A673 (cell line): ENCODE data around the gene DSP. TPM values are rescaled to one million over a fixed set of nuclear protein-coding genes. Genes with fewer than 3 reads are reported as not detected.

Source experiments
- BruUV-seq: library from RNA; stranded (reverse); fragments of 400-500 nt; replicated peaks from 2 replicates; lab custom pipeline; 2021; lab: Mats Ljungman, UMichigan
- CTCF ChIA-PET: fragments of 300-600 bp; sonication (Branson Sonifier 250); formaldehyde crosslinking; loops from one replicate; lab custom pipeline; 2022; ENCODE audit warnings: antibody characterized with exemption; lab: Charles Lee
- POLR2A ChIA-PET: fragments of 300-600 bp; sonication (Branson Sonifier 250); formaldehyde crosslinking; loops from one replicate; lab custom pipeline; 2022; ENCODE audit warnings: antibody characterized with exemption; ENCODE audit not compliant: low non-redundant PET; lab: Charles Lee
- DNase-seq: peaks from one replicate; pipeline ENCODE4 v3.0.0-alpha.2; 2015; ENCODE audit warnings: low spot score
- H3K27ac ChIP-seq: fragments of 200-600 bp; sonication (generic); 2 replicates; pipeline ENCODE4 v1.5.1; 2016; ENCODE audit warnings: mixed run types, low read depth, mild to moderate bottlenecking, mixed read lengths, antibody characterized with exemption, low read length; ENCODE audit not compliant: poor library complexity, severe bottlenecking
- H3K27me3 ChIP-seq: fragments of 200-600 bp; sonication (generic); replicated peaks from 2 replicates; pipeline ENCODE4 v1.6.1; 2017; ENCODE audit warnings: mixed run types, low read depth, mild to moderate bottlenecking, mixed read lengths, antibody characterized with exemption, low read length; ENCODE audit not compliant: insufficient read depth, poor library complexity
- H3K36me3 ChIP-seq: fragments of 200-600 bp; sonication (generic); 2 replicates; pipeline ENCODE4 v1.6.1; 2016; ENCODE audit warnings: mixed run types, mild to moderate bottlenecking, mixed read lengths, antibody characterized with exemption, low read length; ENCODE audit not compliant: insufficient read depth, poor library complexity, severe bottlenecking
- H3K4me1 ChIP-seq: fragments of 200-600 bp; sonication (generic); 2 replicates; pipeline ENCODE4 v1.6.1; 2017; ENCODE audit warnings: mixed run types, mild to moderate bottlenecking, mixed read lengths, antibody characterized with exemption, low read length; ENCODE audit not compliant: insufficient read depth, poor library complexity, severe bottlenecking
- H3K4me3 ChIP-seq: fragments of 200-600 bp; sonication (generic); 2 replicates; pipeline ENCODE4 v1.5.1; 2016; ENCODE audit warnings: low read depth, mixed run types, mild to moderate bottlenecking, mixed read lengths, low read length; ENCODE audit not compliant: poor library complexity, severe bottlenecking
- H3K9me3 ChIP-seq: fragments of 200-600 bp; sonication (generic); 2 replicates; pipeline ENCODE4 v1.6.1; 2016; ENCODE audit warnings: mixed run types, low read depth, mild to moderate bottlenecking, mixed read lengths, antibody characterized with exemption, low read length; ENCODE audit not compliant: poor library complexity, severe bottlenecking
- CTCF ChIP-seq: fragments of 300-800, 200-600 bp; sonication (generic); conservative IDR thresholded peaks from 2 replicates; pipeline ENCODE4 v1.5.1; 2017; ENCODE audit warnings: low read depth, mild to moderate bottlenecking, antibody characterized with exemption, low read length, moderate library complexity, mixed read lengths
- EZH2 ChIP-seq: fragments of 200-600 bp; sonication (generic); IDR thresholded peaks from 2 replicates; pipeline ENCODE4 v1.6.1; 2017; ENCODE audit warnings: borderline replicate concordance, low read depth, mild to moderate bottlenecking, mixed read lengths, antibody characterized with exemption, low read length; ENCODE audit not compliant: poor library complexity, severe bottlenecking
- intact Hi-C: fragments of 100-400 bp; cut with micrococcal nuclease; formaldehyde crosslinking; loops from one replicate; pipeline ENCODE4 v1.10.0; 2022; ENCODE audit not compliant: unreplicated experiment
- total RNA-seq: library from RNA; stranded (reverse); gene quantifications from 2 replicates; pipeline ENCODE4 v1.2.3, GENCODE V29; 2021

Gene DSP
- total RNA-seq, 1 experiment from 2014 or later = 0.28 TPM

GRCh38 chr6:7593229-7593628 is 51.8 kb downstream of the DSP start:
- Histone ChIP-seq H3K36me3 (peaks cover 42% of the 10 kb centered on the region), H3K9me3 (no peaks in the 10 kb centered on the region), H3K4me3 (no peak overlapping the region), H3K4me1 (peaks cover 15% of the 10 kb centered on the region), H3K27me3 (no peaks in the 10 kb centered on the region), H3K27ac (no peak overlapping the region)
- POLR2A ChIA-PET = no interaction called here
- intact Hi-C loops = loop anchor here (5.0 kb wide), 1 partner anchor 201 kb away; no protein-coding TSS in a partner anchor
- CTCF ChIA-PET = no interaction called here
- BruUV-seq = no TSS peak
- no peak for DNase-seq
- TF ChIP-seq EZH2 (no peak), CTCF (no peak)

GRCh38 chr6:7594579-7595125 is 53.2 kb downstream of the DSP start:
- ChIA-PET CTCF (no interaction called here), POLR2A (no interaction called here)
- no peaks in the 10 kb centered on the region for H3K9me3 ChIP-seq
- DNase-seq = no peak
- TF ChIP-seq CTCF = no peak
- no peak for TF ChIP-seq EZH2
- intact Hi-C loops = loop anchor here (5.0 kb wide), 1 partner anchor 202 kb away; no protein-coding TSS in a partner anchor
- H3K4me1 ChIP-seq = peaks cover 13% of the 10 kb centered on the region
- no peaks in the 10 kb centered on the region for H3K27me3 ChIP-seq
- H3K36me3 ChIP-seq = peaks cover 56% of the 10 kb centered on the region
- H3K27ac ChIP-seq = no peak overlapping the region
- no TSS peak for BruUV-seq
- no peak overlapping the region for H3K4me3 ChIP-seq

GRCh38 chr6:7604003-7604402 is 62.5 kb downstream of the DSP start:
- ChIA-PET CTCF (no interaction called here), POLR2A (no interaction called here)
- Histone ChIP-seq H3K27me3 (no peaks in the 10 kb centered on the region), H3K9me3 (no peaks in the 10 kb centered on the region), H3K4me3 (no peak overlapping the region), H3K27ac (no peak overlapping the region), H3K4me1 (no peaks in the 10 kb centered on the region), H3K36me3 (peaks cover 98% of the 10 kb centered on the region)
- no TSS peak for BruUV-seq
- TF ChIP-seq EZH2 = no peak
- TF ChIP-seq CTCF = no peak
- DNase-seq = no peak
- intact Hi-C loops = no loop called here
